Measurements from ENCODE around the gene VWA5B2.

The VWA5B2 gene

DNA sequence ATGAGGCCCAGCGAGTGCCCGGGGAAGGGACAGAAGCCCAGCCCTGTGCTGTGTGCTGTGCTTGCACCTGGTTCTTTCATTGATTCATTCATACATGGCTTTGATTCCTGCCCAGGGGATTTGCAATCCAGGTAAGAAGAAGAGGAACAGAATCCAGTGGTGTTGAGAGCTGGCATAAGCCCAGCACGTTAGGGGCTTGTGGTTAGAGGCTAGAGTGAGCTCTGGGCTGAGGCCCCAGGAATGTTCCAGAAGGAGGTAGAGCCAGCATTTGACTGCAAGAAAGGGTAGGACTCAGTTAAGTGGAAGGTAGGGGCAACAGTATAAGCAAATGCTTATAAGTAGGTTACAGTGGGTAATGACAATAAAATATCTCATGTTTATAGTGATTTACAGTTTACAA, 2.3 kb downstream of the VWA5B2 start:
- TF ChIP-seq, protein P1, sequence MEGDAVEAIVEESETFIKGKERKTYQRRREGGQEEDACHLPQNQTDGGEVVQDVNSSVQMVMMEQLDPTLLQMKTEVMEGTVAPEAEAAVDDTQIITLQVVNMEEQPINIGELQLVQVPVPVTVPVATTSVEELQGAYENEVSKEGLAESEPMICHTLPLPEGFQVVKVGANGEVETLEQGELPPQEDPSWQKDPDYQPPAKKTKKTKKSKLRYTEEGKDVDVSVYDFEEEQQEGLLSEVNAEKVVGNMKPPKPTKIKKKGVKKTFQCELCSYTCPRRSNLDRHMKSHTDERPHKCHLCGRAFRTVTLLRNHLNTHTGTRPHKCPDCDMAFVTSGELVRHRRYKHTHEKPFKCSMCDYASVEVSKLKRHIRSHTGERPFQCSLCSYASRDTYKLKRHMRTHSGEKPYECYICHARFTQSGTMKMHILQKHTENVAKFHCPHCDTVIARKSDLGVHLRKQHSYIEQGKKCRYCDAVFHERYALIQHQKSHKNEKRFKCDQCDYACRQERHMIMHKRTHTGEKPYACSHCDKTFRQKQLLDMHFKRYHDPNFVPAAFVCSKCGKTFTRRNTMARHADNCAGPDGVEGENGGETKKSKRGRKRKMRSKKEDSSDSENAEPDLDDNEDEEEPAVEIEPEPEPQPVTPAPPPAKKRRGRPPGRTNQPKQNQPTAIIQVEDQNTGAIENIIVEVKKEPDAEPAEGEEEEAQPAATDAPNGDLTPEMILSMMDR (conservative IDR thresholded peaks at IDR 0.05) = no peak
- no peak for TF ChIP-seq ZFX (IDR thresholded peaks at IDR 0.05)
- H3K27ac ChIP-seq = no peak overlapping the region

DNA sequence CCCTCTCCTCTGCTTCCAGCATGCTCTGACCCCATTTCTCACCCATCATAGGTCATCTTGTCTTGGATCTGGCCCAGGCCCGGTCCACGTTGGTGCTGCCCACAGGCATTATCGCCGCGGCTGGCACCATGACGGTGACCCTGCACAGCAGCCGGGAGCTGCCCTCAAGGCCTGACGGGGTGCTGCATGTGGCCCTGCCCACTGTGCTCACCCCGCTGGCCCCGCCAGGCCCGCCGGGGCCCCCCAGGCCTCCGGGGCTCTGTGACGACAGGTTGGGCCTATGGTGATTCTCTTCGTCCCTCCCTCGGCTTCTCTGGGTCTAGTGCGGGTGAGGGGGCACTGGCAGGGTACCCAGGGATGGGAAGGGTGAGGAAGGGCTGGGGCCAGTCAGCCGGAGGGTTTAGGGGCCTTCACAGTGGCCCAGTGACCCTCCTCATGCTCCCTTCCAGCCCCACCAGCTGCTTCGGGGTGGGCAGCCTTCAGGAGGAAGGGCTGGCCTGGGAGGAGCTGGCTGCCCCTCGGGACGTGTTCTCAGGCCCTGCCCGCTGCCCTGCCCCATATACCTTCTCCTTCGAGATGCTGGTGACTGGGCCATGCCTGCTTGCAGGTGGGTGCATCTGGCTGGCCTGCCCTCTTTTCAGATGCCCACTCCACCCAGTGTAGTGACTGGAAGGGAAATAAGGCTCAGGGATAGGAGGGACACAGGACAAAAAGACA, 3.9 kb downstream of the VWA5B2 start:
- H3K27ac ChIP-seq = no peak overlapping the region
- TF ChIP-seq ZFX (IDR thresholded peaks at IDR 0.05) = no peak
- TF ChIP-seq, protein P1 (conservative IDR thresholded peaks at IDR 0.05) = no peak

DNA sequence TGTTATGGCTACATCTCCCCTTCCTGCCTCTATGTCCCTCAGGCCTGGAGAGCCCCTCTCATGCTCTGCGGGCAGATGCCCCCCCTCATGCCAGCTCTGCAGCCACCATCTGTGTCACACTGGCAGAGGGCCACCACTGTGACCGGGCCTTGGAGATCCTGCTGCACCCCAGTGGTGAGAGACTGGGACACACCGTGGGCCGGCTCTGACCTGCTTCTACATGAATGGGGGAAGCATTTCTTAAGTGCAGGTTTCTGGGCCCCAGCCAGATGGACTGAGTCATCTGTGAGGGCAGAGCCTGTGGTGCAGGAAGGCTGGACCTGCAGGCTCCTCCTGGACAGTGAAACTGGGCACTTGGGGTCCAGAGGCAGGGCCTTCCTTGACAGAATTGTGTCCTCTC, 4.8 kb downstream of the VWA5B2 start:
- TF ChIP-seq, protein P1 (conservative IDR thresholded peaks at IDR 0.05) = no peak
- TF ChIP-seq ZFX (IDR thresholded peaks at IDR 0.05) = no peak
- no peak overlapping the region for H3K27ac ChIP-seq

DNA sequence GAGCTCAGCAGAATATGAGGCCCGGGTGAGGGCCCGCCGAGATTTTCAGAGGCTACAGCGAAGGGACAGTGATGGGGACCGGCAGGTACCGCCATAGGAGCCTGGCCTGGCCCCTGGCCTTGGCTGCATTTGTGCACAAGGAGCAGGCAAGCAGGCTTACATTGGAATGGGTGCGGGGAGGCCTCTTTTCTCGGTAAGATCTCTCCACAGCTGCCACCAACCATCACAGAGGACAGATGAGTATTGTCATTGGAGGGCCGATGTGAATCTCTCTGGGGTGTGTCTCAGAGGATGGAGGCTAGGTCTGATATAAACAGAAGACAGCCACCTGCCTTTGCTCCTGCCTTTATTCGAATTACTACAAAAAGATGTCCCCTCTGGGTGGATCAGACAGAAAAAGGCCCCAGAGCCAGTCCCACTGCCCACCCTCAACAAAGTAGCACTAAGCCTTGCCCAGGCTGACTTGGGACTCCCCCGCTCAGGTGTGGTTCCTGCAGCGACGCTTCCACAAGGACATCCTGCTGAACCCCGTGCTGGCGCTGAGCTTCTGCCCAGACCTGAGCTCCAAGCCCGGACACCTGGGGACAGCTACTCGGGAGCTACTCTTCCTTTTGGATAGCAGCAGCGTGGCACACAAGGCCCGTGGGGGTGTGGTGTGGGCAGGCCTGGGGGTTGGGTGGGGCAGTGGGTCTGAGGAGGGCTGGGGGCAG, 5.4 kb downstream of the VWA5B2 start:
- H3K27ac ChIP-seq = no peak overlapping the region
- TF ChIP-seq, protein P1 (conservative IDR thresholded peaks at IDR 0.05) = no peak
- no peak for TF ChIP-seq ZFX (IDR thresholded peaks at IDR 0.05)

DNA sequence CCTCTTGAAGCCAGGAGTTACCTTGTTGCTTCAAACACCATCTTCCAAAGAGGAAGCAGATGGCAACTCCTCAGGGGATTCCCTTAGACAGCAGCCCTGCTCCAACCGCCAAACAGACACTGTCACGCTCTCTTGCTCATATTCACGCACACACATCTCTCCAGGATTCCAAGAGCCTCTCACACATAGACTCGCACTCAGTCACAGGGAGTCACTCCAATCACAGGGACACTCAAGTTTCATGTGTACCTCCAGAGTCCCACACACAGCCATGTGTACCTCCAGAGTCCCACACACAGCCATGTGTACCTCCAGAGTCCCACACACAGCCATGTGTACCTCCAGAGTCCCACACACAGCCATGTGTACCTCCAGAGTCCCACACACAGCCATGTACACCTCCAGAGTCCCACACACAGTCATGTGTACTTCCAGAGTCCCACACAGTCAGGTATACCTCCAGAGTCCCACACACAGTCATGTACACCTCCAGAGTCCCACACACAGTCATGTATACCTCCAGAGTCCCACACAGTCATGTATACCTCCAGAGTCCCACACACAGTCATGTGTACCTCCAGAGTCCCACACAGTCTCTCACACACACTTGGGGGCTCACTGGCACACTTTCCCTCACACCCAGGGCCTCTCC, 6.1 kb downstream of the VWA5B2 start:
- TF ChIP-seq, protein P1 (conservative IDR thresholded peaks at IDR 0.05) = no peak
- TF ChIP-seq ZFX (IDR thresholded peaks at IDR 0.05) = no peak
- H3K27ac ChIP-seq = no peak overlapping the region

DNA sequence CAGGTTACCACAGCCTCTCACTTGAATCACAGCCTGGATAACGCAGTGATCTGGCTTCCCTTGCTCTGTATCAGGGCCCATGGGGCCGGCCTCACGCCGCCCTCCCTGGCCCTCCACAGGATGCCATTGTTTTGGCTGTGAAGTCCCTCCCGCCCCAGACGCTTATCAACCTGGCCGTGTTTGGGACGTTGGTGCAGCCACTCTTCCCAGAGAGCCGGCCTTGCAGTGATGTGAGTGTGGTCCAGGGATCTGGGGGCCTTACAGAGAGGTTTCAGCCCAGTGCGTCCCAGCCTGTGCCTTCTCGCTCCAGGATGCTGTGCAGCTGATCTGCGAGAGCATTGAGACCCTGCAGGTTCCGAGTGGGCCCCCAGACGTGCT, 6.6 kb downstream of the VWA5B2 start:
- TF ChIP-seq, protein P1 (conservative IDR thresholded peaks at IDR 0.05) = no peak
- no peak for TF ChIP-seq ZFX (IDR thresholded peaks at IDR 0.05)

DNA sequence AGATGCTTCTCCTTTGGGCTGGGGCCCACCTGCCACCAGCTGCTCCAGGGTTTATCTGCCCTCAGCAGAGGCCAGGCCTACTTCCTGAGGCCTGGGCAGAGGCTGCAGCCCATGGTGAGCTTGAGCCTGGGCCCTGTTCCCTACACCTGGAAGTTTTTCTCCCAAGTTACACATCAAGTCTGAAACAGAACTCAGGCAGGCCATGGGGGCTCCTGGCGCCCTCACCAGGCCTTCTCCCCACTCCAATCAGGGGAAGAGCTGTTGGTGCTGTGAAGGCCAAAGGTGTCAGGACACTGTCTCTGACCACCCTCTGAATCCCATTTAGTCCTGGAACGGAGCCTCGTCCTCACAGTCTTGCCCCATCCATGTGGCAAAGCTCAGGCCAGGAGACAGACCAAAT, 7.3 kb downstream of the VWA5B2 start:
- TF ChIP-seq, protein P1 (conservative IDR thresholded peaks at IDR 0.05) = no peak
- no peak for TF ChIP-seq ZFX (IDR thresholded peaks at IDR 0.05)
- H3K27ac ChIP-seq = no peak overlapping the region

More for the DNA sequence above, 6.6 kb downstream of the VWA5B2 start:
- no peak overlapping the region for H3K27ac ChIP-seq
